HEK293 (cell line): ENCODE measurements around the gene PRRC2B.
A peak's percentile ranks its signal among the peaks of the same experiment; 100 is the strongest.

Experiments
- CTCF ChIA-PET: fragments of 350-600 bp; formaldehyde crosslinking; extraction: SDS; loops from one replicate; lab custom pipeline; 2021; ENCODE audit warnings: antibody characterized with exemption; lab: Yijun Ruan, JAX
- POLR2A ChIA-PET: fragments of 300-600 bp; formaldehyde crosslinking; extraction: SDS; loops from one replicate; lab custom pipeline; 2020; ENCODE audit warnings: antibody characterized with exemption, inconsistent platforms; lab: Yijun Ruan, JAX
- H3K27ac ChIP-seq: fragments of 200-500 bp; sonication (Bioruptor generic); 2 replicates; pipeline ENCODE4 v1.5.1; 2014; ENCODE audit warnings: low read depth, low read length, control low read depth, inconsistent platforms; ENCODE audit errors: extremely low read depth
- H3K36me3 ChIP-seq, 2 experiments: fragments of 200-500 bp in 1 of 2; sonication (Bioruptor generic) in 1 of 2; 1 replicate in 1 of 2; 2 replicates in 1 of 2; pipeline ENCODE4 v1.5.1; 2014 to 2017; ENCODE audit warnings: inconsistent platforms in 2 of 2, low read length in 2 of 2; ENCODE audit not compliant: control insufficient read depth in 2 of 2, insufficient read depth in 1 of 2
- H3K4me1 ChIP-seq: fragments of 200-500 bp; sonication (Bioruptor generic); 2 replicates; pipeline ENCODE4 v1.5.1; 2014; ENCODE audit warnings: mild to moderate bottlenecking, low read length, inconsistent platforms; ENCODE audit not compliant: control insufficient read depth, insufficient read depth
- H3K4me3 ChIP-seq: 2 replicates; pipeline ENCODE4 v1.5.1; 2011; ENCODE audit warnings: low read depth, mild to moderate bottlenecking, control low read depth, low read length, moderate library complexity
- H3K9me3 ChIP-seq: fragments of 200-500 bp; sonication (Bioruptor generic); 2 replicates; pipeline ENCODE4 v1.5.1; 2014; ENCODE audit warnings: low read depth, low read length, inconsistent platforms; ENCODE audit not compliant: control insufficient read depth, insufficient read depth
- EGR2 ChIP-seq: fragments of 450-650 bp; formaldehyde crosslinking; IDR thresholded peaks from 2 replicates; pipeline ENCODE4 v1.5.1; 2016; ENCODE audit warnings: low read depth, missing biosample characterization, missing genetic modification characterization
- GLI2 ChIP-seq: fragments of 450-650 bp; formaldehyde crosslinking; IDR thresholded peaks from 2 replicates; pipeline ENCODE4; 2017; ENCODE audit warnings: missing biosample characterization, missing genetic modification characterization, low read depth, borderline replicate concordance
- GLIS2 ChIP-seq: fragments of 450-650 bp; formaldehyde crosslinking; IDR thresholded peaks from 2 replicates; pipeline ENCODE4 v1.5.1; 2016; ENCODE audit warnings: missing biosample characterization, missing genetic modification characterization
- KLF10 ChIP-seq: fragments of 450-650 bp; IDR thresholded peaks from 2 replicates; pipeline ENCODE4 v1.5.1; 2018; ENCODE audit warnings: missing biosample characterization, mild to moderate bottlenecking, missing genetic modification characterization
- KLF9 ChIP-seq: fragments of 450-650 bp; formaldehyde crosslinking; IDR thresholded peaks from 2 replicates; pipeline ENCODE4 v1.5.1; 2016; ENCODE audit warnings: missing biosample characterization, missing genetic modification characterization, low read depth
- SALL2 ChIP-seq: fragments of 450-650 bp; formaldehyde crosslinking; IDR thresholded peaks from 2 replicates; pipeline ENCODE4 v1.5.0; 2017; ENCODE audit warnings: missing biosample characterization, mild to moderate bottlenecking, missing genetic modification characterization, borderline replicate concordance
- SCRT2 ChIP-seq: fragments of 450-650 bp; formaldehyde crosslinking; IDR thresholded peaks from 2 replicates; pipeline ENCODE4 v1.5.1; 2016; ENCODE audit warnings: missing biosample characterization, missing genetic modification characterization
- SP2 ChIP-seq: fragments of 450-650 bp; formaldehyde crosslinking; IDR thresholded peaks from 2 replicates; pipeline ENCODE4 v1.5.1; 2016; ENCODE audit warnings: missing biosample characterization, missing genetic modification characterization
- ZFHX2 ChIP-seq: fragments of 450-650 bp; formaldehyde crosslinking; conservative IDR thresholded peaks from 2 replicates; pipeline ENCODE4 v1.5.1; 2016; ENCODE audit warnings: missing biosample characterization, missing genetic modification characterization
- ZFP69B ChIP-seq: fragments of 450-650 bp; formaldehyde crosslinking; IDR thresholded peaks from 2 replicates; pipeline ENCODE4 v1.5.1; 2016; ENCODE audit warnings: missing biosample characterization, missing genetic modification characterization
- ZNF121 ChIP-seq: fragments of 450-650 bp; formaldehyde crosslinking; IDR thresholded peaks from 2 replicates; pipeline ENCODE4 v1.5.1; 2016; ENCODE audit warnings: missing biosample characterization, missing genetic modification characterization
- ZNF16 ChIP-seq: fragments of 450-650 bp; formaldehyde crosslinking; IDR thresholded peaks from 2 replicates; pipeline ENCODE4 v1.5.1; 2016; ENCODE audit warnings: low read depth, missing biosample characterization, missing genetic modification characterization
- ZNF521 ChIP-seq: fragments of 450-650 bp; formaldehyde crosslinking; IDR thresholded peaks from 2 replicates; pipeline ENCODE4 v1.5.1; 2017; ENCODE audit warnings: missing biosample characterization, mild to moderate bottlenecking, missing genetic modification characterization
- ZNF558 ChIP-seq: fragments of 450-650 bp; formaldehyde crosslinking; IDR thresholded peaks from 2 replicates; pipeline ENCODE4 v1.5.1; 2016; ENCODE audit warnings: missing biosample characterization, missing genetic modification characterization
- ZNF600 ChIP-seq: fragments of 450-650 bp; formaldehyde crosslinking; IDR thresholded peaks from 2 replicates; pipeline ENCODE4 v1.5.1; 2016; ENCODE audit warnings: missing biosample characterization, missing genetic modification characterization
- ZNF654 ChIP-seq: fragments of 450-650 bp; formaldehyde crosslinking; IDR thresholded peaks from 2 replicates; pipeline ENCODE4 v1.5.1; 2016; ENCODE audit warnings: low read depth, missing biosample characterization, missing genetic modification characterization
- TF ChIP-seq, protein P1 (sequence below): fragments of 450-650 bp; formaldehyde crosslinking; IDR thresholded peaks from 2 replicates; pipeline ENCODE4 v1.5.1; 2016; ENCODE audit warnings: missing biosample characterization, missing genetic modification characterization

The PRRC2B gene

DNA sequence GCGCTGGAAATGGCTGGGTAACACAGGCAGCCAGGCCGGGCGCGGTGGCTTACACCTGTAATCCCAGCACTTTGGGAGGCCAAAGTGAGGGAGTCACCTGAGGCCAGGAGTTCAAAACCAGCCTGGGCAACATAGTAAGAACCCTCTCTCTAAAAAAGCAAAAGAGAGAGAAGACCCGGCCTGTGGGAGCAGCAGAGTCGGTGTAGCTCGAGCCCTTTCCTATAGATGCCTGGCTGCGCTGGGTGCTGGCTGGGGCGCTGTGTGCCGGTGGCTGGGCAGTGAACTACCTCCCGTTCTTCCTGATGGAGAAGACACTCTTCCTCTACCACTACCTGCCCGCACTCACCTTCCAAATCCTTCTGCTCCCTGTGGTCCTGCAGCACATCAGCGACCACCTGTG, 127.9 kb downstream of the PRRC2B start (continued):
- TF ChIP-seq KLF10, result no peak

DNA sequence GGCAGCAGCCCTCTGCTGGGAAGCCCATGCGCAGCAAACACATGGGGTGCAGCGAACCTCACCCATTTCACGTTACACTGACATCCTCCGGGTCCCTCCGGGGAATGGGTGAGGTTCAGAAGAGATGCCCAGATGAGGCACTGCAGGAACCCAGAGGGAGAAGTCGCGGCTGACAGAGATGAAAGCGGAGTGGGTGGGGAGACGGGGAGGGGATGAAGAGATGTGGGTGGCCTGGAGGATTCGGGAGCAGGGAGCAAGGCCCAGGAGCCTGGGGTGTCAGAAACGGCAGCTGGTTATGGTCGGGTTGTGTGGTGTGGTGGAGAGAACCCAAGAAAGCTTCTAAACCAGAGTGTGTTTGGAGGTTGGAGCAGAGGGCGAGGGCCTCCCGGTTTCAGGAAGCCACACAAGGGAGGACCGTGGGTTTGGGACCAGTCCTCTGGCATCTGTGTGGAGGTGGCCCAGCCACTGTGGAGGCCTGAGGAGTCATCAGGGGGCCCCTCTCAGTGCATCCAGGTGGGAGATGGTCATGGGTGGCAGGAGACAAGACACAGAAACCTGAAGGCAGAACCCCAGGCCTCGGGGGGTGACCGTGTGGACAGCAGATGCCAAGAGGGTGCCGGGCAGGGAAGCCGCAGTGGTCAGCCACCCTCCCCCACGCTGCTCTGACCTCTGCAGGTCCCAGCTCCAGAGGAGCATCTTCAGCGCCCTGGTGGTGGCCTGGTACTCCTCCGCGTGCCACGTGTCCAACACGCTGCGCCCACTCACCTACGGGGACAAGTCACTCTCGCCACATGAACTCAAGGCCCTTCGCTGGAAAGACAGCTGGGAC, 128.6 kb downstream of the PRRC2B start:
- CTCF ChIA-PET, result interaction anchor here (0.5 to 0.9 kb wide), 3 partner anchors 218 to 717 kb away, joined by 3 to 4 read pairs (median 3); partner anchors contain the start of gene RAPGEF1
- POLR2A ChIA-PET, result interaction anchor here (0.9 to 1.6 kb wide), 2 partner anchors 19 to 24 kb away, joined by 3 to 6 read pairs; partner anchors contain the start of gene POMT1
- TF ChIP-seq GLIS2 (tag by site-specific recombination), result 0 out of 2 replicates have a peak, but pooled peaks have one; percentile 22
- TF ChIP-seq ZFHX2, result peak; percentile 53
- no peak for TF ChIP-seq SCRT2 (tag by site-specific recombination)
- no peak for TF ChIP-seq ZNF121 (tag by site-specific recombination)
- TF ChIP-seq ZNF654 (tag by site-specific recombination), result no peak
- peak; percentile 54; the same call in 1 of the 2 replicates for TF ChIP-seq EGR2 (tag by site-specific recombination)
- H3K36me3 ChIP-seq, result peaks cover 16 to 99% of the 10 kb centered on the region in 2 experiments
- H3K9me3 ChIP-seq, result no peaks in the 10 kb centered on the region
- no peak overlapping the region for H3K27ac ChIP-seq
- H3K4me1 ChIP-seq, result no peaks in the 10 kb centered on the region
- H3K4me3 ChIP-seq, result no peak overlapping the region

DNA sequence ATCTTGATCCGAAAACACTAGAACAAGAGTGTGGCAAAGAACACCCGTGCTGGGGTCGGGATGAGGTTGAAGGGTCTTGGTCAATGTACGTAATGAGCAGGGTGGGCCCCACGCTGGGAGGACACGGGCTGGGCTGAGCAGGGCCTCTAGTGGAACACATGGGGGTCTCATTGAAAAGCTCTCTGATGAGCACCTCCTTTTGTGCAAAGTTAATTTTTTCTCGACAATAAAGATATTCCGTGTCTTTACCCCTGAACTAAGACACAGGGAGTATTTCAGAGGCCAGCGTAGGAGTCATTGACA, 129.2 kb downstream of the PRRC2B start:
- H3K36me3 ChIP-seq, result peaks cover 19 to 99% of the 10 kb centered on the region in 2 experiments
- no peaks in the 10 kb centered on the region for H3K9me3 ChIP-seq
- no peak for TF ChIP-seq KLF9
- TF ChIP-seq, protein P1, sequence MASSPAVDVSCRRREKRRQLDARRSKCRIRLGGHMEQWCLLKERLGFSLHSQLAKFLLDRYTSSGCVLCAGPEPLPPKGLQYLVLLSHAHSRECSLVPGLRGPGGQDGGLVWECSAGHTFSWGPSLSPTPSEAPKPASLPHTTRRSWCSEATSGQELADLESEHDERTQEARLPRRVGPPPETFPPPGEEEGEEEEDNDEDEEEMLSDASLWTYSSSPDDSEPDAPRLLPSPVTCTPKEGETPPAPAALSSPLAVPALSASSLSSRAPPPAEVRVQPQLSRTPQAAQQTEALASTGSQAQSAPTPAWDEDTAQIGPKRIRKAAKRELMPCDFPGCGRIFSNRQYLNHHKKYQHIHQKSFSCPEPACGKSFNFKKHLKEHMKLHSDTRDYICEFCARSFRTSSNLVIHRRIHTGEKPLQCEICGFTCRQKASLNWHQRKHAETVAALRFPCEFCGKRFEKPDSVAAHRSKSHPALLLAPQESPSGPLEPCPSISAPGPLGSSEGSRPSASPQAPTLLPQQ (tag by site-specific recombination), result peak; percentile 61
- TF ChIP-seq ZFP69B (tag by site-specific recombination), result peak; percentile 60
- ChIA-PET CTCF (interaction anchor here (0.5 to 0.9 kb wide), 2 partner anchors 217 to 225 kb away, joined by 3 read pairs; partner anchors contain the start of gene RAPGEF1), POLR2A (interaction anchor here (0.9 to 1.6 kb wide), 3 partner anchors 8 to 23 kb away, joined by 3 to 6 read pairs (median 4); partner anchors contain the start of gene POMT1)
- no peak overlapping the region for H3K27ac ChIP-seq
- no peak overlapping the region for H3K4me3 ChIP-seq
- H3K4me1 ChIP-seq, result no peaks in the 10 kb centered on the region

DNA sequence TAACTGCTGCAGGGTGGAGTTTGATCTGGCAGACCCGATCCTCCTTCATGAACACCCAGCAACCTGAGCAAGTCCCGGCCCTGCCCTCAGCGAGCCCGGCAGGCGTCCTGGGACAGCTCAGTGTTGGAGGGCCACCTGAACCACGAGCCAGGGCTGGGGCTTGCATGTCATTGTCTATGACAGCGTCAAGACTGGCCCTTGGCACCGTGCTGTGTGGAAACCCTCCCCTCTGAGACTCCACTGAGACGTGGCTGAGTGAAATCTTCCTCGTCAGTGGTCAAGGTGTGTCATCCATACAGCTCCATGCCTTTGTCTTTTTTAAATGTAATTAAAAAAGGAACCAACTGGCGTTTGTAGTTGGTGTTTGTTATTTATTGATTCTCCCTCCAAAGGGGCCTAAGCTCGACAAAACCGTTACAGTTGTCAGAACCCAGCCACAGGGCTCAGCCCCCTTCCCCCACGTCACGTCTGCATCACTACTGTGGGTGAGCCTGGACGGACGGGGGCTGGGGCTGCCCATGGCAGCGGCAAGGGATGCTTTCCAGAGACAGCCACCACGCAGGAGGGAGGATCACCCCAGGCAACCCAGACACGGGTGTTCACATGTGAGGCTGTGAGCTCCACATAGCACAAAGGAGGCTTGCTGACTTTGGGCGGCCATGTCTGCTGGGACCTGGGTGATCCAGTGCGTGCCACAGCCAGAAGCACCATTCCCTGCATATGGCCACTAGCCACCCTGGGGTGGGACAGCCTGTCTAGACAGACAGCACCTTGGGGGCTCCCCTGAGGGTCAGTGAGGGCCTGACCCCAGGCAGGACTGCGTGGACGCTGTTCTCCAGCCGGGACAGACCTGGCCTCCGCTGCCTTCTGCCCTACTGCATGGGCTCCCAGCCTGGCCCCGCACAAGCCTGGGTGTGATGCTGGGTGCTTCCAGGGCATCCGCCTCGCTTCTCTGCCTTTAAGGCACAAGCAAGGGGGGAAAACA, 129.9 kb downstream of the PRRC2B start:
- ChIA-PET POLR2A (interaction anchor here (0.9 to 1.6 kb wide), 3 partner anchors 9 to 23 kb away, joined by 3 to 6 read pairs (median 4); partner anchors contain the start of gene POMT1), CTCF (interaction anchor here (0.9 kb wide), 1 partner anchor 216 kb away, joined by 3 read pairs; the partner anchor contains the start of gene RAPGEF1)
- Histone ChIP-seq H3K9me3 (no peaks in the 10 kb centered on the region), H3K27ac (no peak overlapping the region), H3K36me3 (peaks cover 20 to 99% of the 10 kb centered on the region in 2 experiments), H3K4me3 (no peak overlapping the region), H3K4me1 (no peaks in the 10 kb centered on the region)
- TF ChIP-seq ZNF16 (tag by site-specific recombination), result no peak
- TF ChIP-seq SALL2 (tag by site-specific recombination), result no peak
- no peak for TF ChIP-seq GLI2
- peak; percentile 42; the same call in 1 of the 2 replicates for TF ChIP-seq ZNF600 (tag by site-specific recombination)
- no peak for TF ChIP-seq ZNF558
- 0 out of 2 replicates have a peak, but pooled peaks have one; percentile 9 for TF ChIP-seq SP2 (tag by site-specific recombination)
- no peak for TF ChIP-seq ZNF521 (tag by site-specific recombination)
